ENCODE results near the gene TENM4.

The TENM4 gene

DNA sequence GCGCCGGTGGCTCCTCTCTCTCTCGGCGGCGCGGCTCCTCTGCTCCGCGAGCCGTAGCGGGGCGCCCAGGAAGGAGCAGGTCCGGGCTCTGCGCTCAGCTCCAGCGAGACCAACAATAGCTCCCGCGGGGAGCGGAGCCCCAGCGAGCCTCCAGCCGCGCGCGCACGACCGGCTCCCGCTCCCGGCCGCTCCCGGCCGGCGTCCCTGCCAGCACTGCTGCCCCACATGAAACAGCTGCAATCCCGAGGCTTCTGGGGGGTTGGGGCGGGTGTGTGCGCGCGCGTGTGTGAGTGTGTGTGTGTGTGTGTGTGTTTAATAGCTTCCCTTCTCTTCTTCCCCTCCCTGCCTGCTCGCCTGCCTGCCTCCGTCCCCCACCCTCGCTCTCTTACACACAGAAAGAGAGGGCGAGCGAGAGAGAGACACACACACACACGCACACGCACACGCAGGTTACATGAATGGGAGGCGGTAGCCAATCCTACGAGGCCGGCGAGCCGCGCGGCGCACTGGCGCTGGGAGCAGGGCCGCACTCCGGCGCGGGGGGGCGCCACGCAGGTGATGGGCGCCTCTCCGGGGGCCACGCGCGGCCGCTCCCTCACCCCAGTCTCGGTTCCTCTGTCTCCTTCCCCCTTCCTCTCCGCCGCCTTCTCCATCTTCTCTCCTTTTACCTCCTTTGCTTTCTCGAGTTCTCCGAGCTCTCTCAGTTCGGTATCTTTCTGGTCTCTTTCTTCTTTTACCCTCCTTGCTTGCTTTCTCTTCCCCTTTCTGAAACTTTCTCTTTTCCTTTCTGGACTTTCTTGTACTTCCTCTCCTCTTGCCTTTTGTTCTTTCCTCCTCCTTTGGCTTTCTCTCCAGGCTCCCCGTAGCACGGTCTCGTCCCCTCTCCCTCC lies at the start of gene TENM4:
TSS of gene TENM4 (minus strand) at position 460 of the 890 bp plus-strand sequence. CDS start 371,086 bp downstream, outside the sequence.
- H3K9me3 ChIP-seq (ENCODE audit: control insufficient read depth in 1 of 2, low read length in 2 of 2): no peaks in the 10 kb centered on the region
- no peak within 1 kb of the TSS for H3K9ac ChIP-seq (ENCODE audit: low read depth in 1 of 2, low read length in 2 of 2)
- H3K36me3 ChIP-seq (ENCODE audit: control insufficient read depth in 1 of 2, insufficient read depth in 2 of 2, low read length in 2 of 2): no peaks in the 10 kb centered on the region
- peaks cover 50 to 64% of the 10 kb centered on the region in 2 donors for H3K27me3 ChIP-seq (ENCODE audit: control insufficient read depth in 1 of 2, insufficient read depth in 2 of 2, low read length in 2 of 2)
- peaks cover 10 to 23% of the 10 kb centered on the region in 2 donors for H3K4me1 ChIP-seq (ENCODE audit: control insufficient read depth in 1 of 2, insufficient read depth in 2 of 2, low read length in 2 of 2)
- no peak within 1 kb of the TSS for H3K27ac ChIP-seq (ENCODE audit: low read depth, low read length)
- peak within 1 kb of the TSS; percentile 40 to 54 for H3K4me3 ChIP-seq (ENCODE audit: low read depth in 1 of 2, low read length in 2 of 2)

DNA sequence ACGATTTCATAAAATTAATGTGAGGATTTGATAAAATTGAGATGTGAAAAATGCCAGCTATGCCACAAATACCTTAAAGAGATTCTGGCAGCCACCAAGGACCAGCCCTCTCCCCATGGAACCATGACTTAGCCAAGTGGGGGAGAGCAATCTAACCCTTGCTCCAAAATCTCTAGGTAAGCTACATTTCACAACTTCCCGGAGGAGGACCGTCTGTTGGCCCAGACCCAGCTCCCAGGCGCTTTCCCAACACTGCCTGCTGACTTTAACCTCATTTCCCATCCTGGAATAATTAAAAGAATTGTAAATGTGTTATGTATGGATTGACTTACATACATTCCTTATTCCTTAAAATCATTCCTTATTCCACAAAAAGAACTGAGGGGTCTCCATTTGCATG lies 47.5 kb upstream of the TENM4 start:
- H3K9me3 ChIP-seq (ENCODE audit: control insufficient read depth in 1 of 2, low read length in 2 of 2): no peaks in the 10 kb centered on the region
- H3K27me3 ChIP-seq (ENCODE audit: control insufficient read depth in 1 of 2, insufficient read depth in 2 of 2, low read length in 2 of 2): no peaks in the 10 kb centered on the region
- no peaks in the 10 kb centered on the region for H3K36me3 ChIP-seq (ENCODE audit: control insufficient read depth in 1 of 2, insufficient read depth in 2 of 2, low read length in 2 of 2)
- H3K9ac ChIP-seq (ENCODE audit: low read depth in 1 of 2, low read length in 2 of 2): no peak overlapping the region
- no peaks in the 10 kb centered on the region for H3K4me1 ChIP-seq (ENCODE audit: control insufficient read depth in 1 of 2, insufficient read depth in 2 of 2, low read length in 2 of 2)
- no peak overlapping the region for H3K27ac ChIP-seq (ENCODE audit: low read depth, low read length)
- no peak overlapping the region for H3K4me3 ChIP-seq (ENCODE audit: low read depth in 1 of 2, low read length in 2 of 2)

DNA sequence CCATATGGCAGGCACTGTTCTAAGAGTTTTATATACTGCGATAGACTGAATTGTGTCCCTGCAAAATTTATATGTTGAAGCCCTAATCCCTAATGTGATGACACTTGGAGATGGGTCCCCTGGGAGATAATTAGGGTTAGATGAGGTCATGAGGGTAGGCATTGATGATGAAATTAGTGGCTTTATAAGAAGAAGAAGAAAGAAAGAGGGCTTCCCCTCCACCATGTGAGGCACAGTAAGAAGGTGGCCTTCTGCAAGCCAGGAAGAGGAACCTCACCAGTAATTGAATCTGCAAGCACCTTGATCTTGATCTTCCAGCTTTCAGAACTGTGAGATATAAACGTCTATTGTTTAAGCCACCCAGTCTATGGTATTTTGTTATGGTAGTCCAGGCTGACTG lies 46.6 kb upstream of the TENM4 start:
- Histone ChIP-seq H3K4me1 (ENCODE audit: control insufficient read depth in 1 of 2, insufficient read depth in 2 of 2, low read length in 2 of 2) (no peaks in the 10 kb centered on the region), H3K27ac (ENCODE audit: low read depth, low read length) (no peak overlapping the region), H3K9ac (ENCODE audit: low read depth in 1 of 2, low read length in 2 of 2) (no peak overlapping the region), H3K4me3 (ENCODE audit: low read depth in 1 of 2, low read length in 2 of 2) (no peak overlapping the region), H3K36me3 (ENCODE audit: control insufficient read depth in 1 of 2, insufficient read depth in 2 of 2, low read length in 2 of 2) (no peaks in the 10 kb centered on the region), H3K27me3 (ENCODE audit: control insufficient read depth in 1 of 2, insufficient read depth in 2 of 2, low read length in 2 of 2) (no peaks in the 10 kb centered on the region), H3K9me3 (ENCODE audit: control insufficient read depth in 1 of 2, low read length in 2 of 2) (no peaks in the 10 kb centered on the region)

DNA sequence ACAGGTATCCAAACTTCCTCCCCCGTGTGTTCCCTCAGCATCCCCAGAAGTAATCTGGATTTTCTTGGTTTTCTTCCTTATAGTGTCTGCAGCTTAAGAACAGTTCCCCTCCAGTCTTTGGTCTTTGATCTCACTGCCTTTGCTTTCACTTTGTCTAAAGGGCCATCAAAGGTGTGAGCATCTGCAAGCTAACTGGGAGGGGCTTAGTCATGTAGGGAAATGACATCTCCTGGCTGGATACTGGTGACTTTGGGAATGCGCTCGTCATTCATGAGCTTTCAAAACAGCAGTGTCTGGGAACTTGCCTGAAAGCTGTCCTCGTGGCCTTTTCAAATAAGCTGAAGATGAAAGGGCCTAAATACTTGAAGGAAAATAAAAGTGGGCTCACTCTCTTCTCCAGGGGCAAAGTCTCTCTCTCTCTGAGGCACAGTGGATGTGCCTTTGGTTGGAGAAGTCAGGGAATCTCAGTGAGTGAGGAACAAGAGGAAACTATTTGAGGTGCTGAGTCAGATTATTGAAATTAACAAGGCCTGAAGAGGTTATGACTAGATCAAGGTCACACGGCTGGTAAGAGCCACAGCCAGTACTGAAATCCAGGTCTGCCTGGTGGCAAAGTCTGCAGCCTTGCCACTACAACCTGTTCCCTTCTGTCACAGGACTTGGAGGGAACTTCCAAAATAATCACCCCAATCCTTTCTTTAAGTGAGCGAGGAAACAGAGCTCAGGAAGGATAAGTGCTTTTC lies 45.6 kb upstream of the TENM4 start:
- Histone ChIP-seq H3K9me3 (ENCODE audit: control insufficient read depth in 1 of 2, low read length in 2 of 2) (no peaks in the 10 kb centered on the region), H3K9ac (ENCODE audit: low read depth in 1 of 2, low read length in 2 of 2) (no peak overlapping the region), H3K27ac (ENCODE audit: low read depth, low read length) (no peak overlapping the region)

DNA sequence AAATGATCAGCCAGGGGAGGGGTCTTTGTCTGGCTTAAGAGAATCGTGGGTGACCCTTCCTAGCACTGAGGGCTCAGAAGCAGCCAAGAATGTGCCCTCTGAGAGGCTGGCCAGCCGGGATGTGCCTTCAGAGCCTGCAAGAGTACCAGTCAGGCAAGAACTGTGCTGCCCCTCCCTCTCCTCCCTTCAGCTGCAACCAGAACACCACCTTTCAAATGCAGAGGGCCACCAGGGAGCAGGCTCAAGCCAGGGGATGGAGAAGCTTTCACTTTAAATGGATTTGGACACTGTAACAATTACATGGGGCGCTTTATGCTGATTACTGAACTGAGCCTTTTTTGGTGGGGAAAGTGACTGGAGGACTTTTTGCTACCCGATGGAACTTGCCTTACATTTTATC lies 44.9 kb upstream of the TENM4 start:
- Histone ChIP-seq H3K27me3 (ENCODE audit: control insufficient read depth in 1 of 2, insufficient read depth in 2 of 2, low read length in 2 of 2) (no peaks in the 10 kb centered on the region), H3K4me3 (ENCODE audit: low read depth in 1 of 2, low read length in 2 of 2) (no peak overlapping the region), H3K4me1 (ENCODE audit: control insufficient read depth in 1 of 2, insufficient read depth in 2 of 2, low read length in 2 of 2) (no peaks in the 10 kb centered on the region), H3K27ac (ENCODE audit: low read depth, low read length) (no peak overlapping the region), H3K9me3 (ENCODE audit: control insufficient read depth in 1 of 2, low read length in 2 of 2) (no peaks in the 10 kb centered on the region), H3K36me3 (ENCODE audit: control insufficient read depth in 1 of 2, insufficient read depth in 2 of 2, low read length in 2 of 2) (no peaks in the 10 kb centered on the region), H3K9ac (ENCODE audit: low read depth in 1 of 2, low read length in 2 of 2) (no peak overlapping the region)

More for the DNA sequence above, 45.6 kb upstream of the TENM4 start:
- no peaks in the 10 kb centered on the region for H3K36me3 ChIP-seq (ENCODE audit: control insufficient read depth in 1 of 2, insufficient read depth in 2 of 2, low read length in 2 of 2)
- H3K4me3 ChIP-seq (ENCODE audit: low read depth in 1 of 2, low read length in 2 of 2): no peak overlapping the region
- no peaks in the 10 kb centered on the region for H3K27me3 ChIP-seq (ENCODE audit: control insufficient read depth in 1 of 2, insufficient read depth in 2 of 2, low read length in 2 of 2)
- H3K4me1 ChIP-seq (ENCODE audit: control insufficient read depth in 1 of 2, insufficient read depth in 2 of 2, low read length in 2 of 2): no peaks in the 10 kb centered on the region

DNA sequence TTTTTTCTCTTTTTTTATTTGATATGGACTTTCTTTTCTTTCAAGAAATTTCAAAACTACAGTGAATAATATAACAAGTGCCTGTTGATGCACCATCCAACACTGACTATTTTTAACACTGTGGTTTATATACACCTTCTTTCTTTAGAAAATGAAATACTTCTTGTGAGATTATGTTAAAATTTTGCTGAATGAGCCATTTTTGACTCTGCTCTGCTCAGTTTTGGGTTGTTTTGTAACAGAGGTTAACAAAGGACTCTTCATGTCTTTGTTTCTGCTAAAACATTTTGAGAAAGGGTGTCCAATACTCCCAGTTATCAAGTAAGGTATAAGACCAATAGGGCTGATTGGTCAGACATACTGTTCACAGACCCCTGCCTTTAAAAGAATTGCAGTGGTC lies 44.0 kb upstream of the TENM4 start:
- Histone ChIP-seq H3K27me3 (ENCODE audit: control insufficient read depth in 1 of 2, insufficient read depth in 2 of 2, low read length in 2 of 2) (no peaks in the 10 kb centered on the region), H3K27ac (ENCODE audit: low read depth, low read length) (no peak overlapping the region), H3K36me3 (ENCODE audit: control insufficient read depth in 1 of 2, insufficient read depth in 2 of 2, low read length in 2 of 2) (no peaks in the 10 kb centered on the region), H3K9me3 (ENCODE audit: control insufficient read depth in 1 of 2, low read length in 2 of 2) (no peaks in the 10 kb centered on the region), H3K4me3 (ENCODE audit: low read depth in 1 of 2, low read length in 2 of 2) (no peak overlapping the region), H3K4me1 (ENCODE audit: control insufficient read depth in 1 of 2, insufficient read depth in 2 of 2, low read length in 2 of 2) (no peaks in the 10 kb centered on the region), H3K9ac (ENCODE audit: low read depth in 1 of 2, low read length in 2 of 2) (no peak overlapping the region)

DNA sequence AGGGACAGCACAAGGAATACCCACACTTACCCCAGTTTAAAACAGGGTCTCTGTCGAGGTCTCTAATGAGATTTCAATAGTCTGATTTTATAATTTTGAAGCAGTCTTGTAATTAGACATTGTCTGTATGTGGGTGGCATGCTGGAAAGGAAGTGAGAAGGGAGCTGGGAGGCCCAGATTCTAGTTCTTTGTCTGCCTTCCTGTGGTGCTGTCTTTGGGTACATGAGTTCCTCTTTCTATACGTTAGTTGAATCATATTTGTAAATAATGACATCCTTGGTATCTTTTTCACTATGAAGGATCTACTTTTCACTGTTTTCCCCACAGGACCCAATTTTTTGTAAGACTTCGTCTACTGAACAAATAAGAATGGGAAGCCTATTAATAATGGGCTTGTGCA lies 42.0 kb upstream of the TENM4 start:
- Histone ChIP-seq H3K27me3 (ENCODE audit: control insufficient read depth in 1 of 2, insufficient read depth in 2 of 2, low read length in 2 of 2) (no peaks in the 10 kb centered on the region), H3K36me3 (ENCODE audit: control insufficient read depth in 1 of 2, insufficient read depth in 2 of 2, low read length in 2 of 2) (no peaks in the 10 kb centered on the region), H3K9me3 (ENCODE audit: control insufficient read depth in 1 of 2, low read length in 2 of 2) (no peaks in the 10 kb centered on the region), H3K27ac (ENCODE audit: low read depth, low read length) (no peak overlapping the region), H3K9ac (ENCODE audit: low read depth in 1 of 2, low read length in 2 of 2) (no peak overlapping the region), H3K4me1 (ENCODE audit: control insufficient read depth in 1 of 2, insufficient read depth in 2 of 2, low read length in 2 of 2) (no peaks in the 10 kb centered on the region), H3K4me3 (ENCODE audit: low read depth in 1 of 2, low read length in 2 of 2) (no peak overlapping the region)

DNA sequence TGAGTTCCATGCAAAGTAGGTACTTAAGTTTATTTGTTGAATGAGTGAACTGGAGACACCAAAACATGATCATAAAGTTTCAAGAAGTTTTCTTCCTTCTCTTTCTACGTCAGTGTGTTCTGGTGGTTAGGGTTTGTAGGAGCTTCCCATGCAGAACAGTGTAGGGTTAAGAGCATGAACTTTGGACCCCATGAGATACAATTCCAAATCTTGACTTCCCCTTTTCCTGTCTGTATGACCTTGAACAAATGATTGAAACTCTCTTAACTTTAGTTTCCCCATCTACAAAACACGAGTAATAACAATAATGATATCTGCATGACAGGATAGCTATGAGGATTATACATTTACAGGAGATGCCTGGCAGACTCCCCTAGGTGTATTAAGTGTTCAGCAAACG lies 41.0 kb upstream of the TENM4 start:
- Histone ChIP-seq H3K9me3 (ENCODE audit: control insufficient read depth in 1 of 2, low read length in 2 of 2) (no peaks in the 10 kb centered on the region), H3K4me1 (ENCODE audit: control insufficient read depth in 1 of 2, insufficient read depth in 2 of 2, low read length in 2 of 2) (no peaks in the 10 kb centered on the region), H3K36me3 (ENCODE audit: control insufficient read depth in 1 of 2, insufficient read depth in 2 of 2, low read length in 2 of 2) (no peaks in the 10 kb centered on the region), H3K4me3 (ENCODE audit: low read depth in 1 of 2, low read length in 2 of 2) (no peak overlapping the region), H3K27me3 (ENCODE audit: control insufficient read depth in 1 of 2, insufficient read depth in 2 of 2, low read length in 2 of 2) (no peaks in the 10 kb centered on the region), H3K27ac (ENCODE audit: low read depth, low read length) (no peak overlapping the region), H3K9ac (ENCODE audit: low read depth in 1 of 2, low read length in 2 of 2) (no peak overlapping the region)

DNA sequence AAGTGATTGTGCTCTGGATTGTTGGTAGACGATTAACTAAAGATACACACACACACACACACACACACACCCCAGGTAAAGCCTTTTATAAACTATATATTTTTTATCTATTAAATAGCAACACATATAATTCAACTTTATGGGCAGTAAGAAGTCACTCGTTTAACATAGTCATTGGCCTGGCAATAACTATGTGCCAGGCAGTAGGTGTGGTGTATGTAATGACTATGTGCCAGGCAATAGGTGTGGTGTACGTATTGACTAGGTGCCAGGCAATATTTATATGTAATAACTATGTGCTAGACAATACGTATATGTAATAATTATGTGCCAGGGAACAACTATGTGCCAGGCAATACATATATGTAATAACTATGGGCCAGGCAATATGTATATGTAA lies 40.0 kb upstream of the TENM4 start:
- Histone ChIP-seq H3K4me3 (ENCODE audit: low read depth in 1 of 2, low read length in 2 of 2) (no peak overlapping the region), H3K36me3 (ENCODE audit: control insufficient read depth in 1 of 2, insufficient read depth in 2 of 2, low read length in 2 of 2) (no peaks in the 10 kb centered on the region), H3K27ac (ENCODE audit: low read depth, low read length) (no peak overlapping the region), H3K4me1 (ENCODE audit: control insufficient read depth in 1 of 2, insufficient read depth in 2 of 2, low read length in 2 of 2) (no peaks in the 10 kb centered on the region), H3K27me3 (ENCODE audit: control insufficient read depth in 1 of 2, insufficient read depth in 2 of 2, low read length in 2 of 2) (no peaks in the 10 kb centered on the region), H3K9ac (ENCODE audit: low read depth in 1 of 2, low read length in 2 of 2) (no peak overlapping the region), H3K9me3 (ENCODE audit: control insufficient read depth in 1 of 2, low read length in 2 of 2) (no peaks in the 10 kb centered on the region)

DNA sequence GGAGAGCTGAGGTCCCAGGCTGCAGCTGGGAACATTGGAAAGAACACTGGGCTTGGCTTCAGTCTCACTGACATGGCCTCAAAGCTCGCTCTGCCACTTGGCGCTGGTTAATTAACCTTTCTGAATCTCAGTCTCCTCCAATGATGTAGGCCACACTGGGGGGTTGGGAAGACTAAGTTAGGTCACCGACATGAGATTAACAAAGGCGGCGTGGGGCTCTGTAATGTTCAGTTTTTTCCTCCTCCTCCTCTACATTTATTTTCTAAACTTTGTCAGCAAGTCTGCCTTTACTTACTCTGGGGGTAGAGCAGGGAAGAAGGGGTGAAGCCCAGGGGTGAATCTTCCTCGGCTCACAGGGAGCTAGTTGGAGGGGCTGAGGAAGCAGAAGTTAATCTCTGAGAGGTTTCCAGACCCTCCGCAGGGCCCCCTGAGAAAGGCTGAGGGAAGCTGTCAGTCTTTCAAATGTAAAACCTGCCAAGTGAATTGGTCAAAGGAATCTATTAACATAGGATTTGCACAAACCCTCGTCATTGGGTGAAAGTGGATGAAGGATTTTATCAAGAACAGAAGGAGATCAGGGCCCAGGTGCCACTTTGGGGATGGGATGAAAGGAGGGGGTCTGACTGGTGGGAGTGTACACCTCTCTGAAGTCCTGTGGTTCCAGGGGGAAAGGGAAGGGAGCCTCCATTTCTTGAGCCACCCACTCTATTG lies 32.1 kb upstream of the TENM4 start:
- Histone ChIP-seq H3K36me3 (ENCODE audit: control insufficient read depth in 1 of 2, insufficient read depth in 2 of 2, low read length in 2 of 2) (no peaks in the 10 kb centered on the region), H3K4me3 (ENCODE audit: low read depth in 1 of 2, low read length in 2 of 2) (no peak overlapping the region), H3K9me3 (ENCODE audit: control insufficient read depth in 1 of 2, low read length in 2 of 2) (no peaks in the 10 kb centered on the region), H3K9ac (ENCODE audit: low read depth in 1 of 2, low read length in 2 of 2) (no peak overlapping the region), H3K27me3 (ENCODE audit: control insufficient read depth in 1 of 2, insufficient read depth in 2 of 2, low read length in 2 of 2) (peaks cover 0 to 5% of the 10 kb centered on the region in 2 donors), H3K27ac (ENCODE audit: low read depth, low read length) (no peak overlapping the region), H3K4me1 (ENCODE audit: control insufficient read depth in 1 of 2, insufficient read depth in 2 of 2, low read length in 2 of 2) (no peaks in the 10 kb centered on the region)

All from duodenal mucosa (tissue), 2 donors.